ENCODE results near the gene GMPR.

The GMPR gene

DNA sequence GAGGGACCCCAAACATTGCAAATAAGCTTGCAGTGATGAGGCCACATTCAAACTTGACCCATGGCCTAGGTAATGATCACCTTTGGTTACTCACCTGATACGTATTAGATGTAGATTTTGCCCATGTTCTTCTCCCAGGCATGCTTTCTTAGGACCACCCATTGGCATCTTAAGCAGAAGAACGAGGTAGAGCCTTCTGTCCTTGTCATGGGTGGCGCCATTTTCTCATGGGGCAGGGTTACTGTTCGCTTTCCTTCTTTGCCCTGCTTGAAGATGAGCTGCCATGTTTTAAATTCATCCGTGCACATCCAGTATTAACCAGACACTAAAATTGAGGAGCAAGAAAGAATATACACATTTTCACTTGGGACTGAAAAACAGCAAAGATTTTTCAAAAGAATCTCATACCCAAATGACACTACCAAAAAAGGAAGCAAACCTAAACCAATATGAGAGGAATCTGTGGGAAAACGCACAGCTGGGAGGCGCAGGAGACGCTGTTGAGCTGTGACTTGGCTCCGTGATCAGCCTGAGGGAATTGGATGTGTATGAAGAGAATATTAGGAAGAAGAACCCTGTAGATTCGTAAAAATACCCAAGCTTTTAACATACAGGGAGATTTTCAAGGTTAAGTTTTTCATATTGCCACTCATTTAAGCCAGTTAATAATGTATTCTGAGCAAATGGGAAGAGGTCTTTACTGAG lies 36.6 kb downstream of the GMPR start:
- DNase-seq, result no peak

GRCh38 chr6:16277101-16277981 lies 39.0 kb downstream of the GMPR start:
- no peak for DNase-seq

DNA sequence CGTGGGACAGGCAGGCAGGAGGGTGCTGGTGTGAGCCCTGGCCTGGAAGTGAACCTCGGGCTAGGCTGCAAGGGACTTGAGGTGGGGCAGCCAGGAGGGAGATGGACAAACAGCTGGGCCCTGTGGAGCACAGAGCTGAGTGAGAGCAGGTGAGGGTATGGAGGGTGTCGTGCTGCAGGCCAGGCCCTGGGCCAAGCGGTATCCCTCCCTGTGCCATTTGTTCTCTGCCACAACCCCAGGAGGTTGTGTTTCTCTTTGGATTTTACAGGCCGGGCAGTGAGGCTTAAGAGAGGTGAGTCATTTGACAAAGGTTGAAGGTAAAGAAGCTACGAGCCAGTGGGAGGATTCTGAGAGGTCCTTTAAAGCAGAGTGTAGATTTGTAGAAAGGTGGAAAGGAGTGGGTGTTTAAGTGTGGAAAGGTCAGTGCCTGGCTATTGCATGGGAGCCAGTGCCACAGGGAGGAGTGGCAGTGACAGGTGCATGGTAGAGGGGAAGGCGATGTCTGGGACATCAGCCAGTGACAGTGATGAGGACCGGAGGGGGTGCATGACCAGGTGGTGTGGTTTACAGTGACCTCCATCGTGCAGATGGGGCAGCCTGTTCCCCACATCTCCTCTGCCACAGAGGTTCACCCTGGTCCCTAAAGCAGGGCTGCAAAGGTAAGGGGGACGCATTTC lies 39.8 kb downstream of the GMPR start:
- DNase-seq, result no peak

- no peak for DNase-seq
Measured at GRCh38 chr6:16278750-16279149, 40.4 kb downstream of the GMPR start.

GRCh38 chr6:16279243-16279642 lies 40.9 kb downstream of the GMPR start:
- DNase-seq, result no peak

- no peak for DNase-seq
Measured at GRCh38 chr6:16282370-16282769, 44.0 kb downstream of the GMPR start.

GRCh38 chr6:16284472-16284871 lies 46.1 kb downstream of the GMPR start:
- no peak for DNase-seq

DNA sequence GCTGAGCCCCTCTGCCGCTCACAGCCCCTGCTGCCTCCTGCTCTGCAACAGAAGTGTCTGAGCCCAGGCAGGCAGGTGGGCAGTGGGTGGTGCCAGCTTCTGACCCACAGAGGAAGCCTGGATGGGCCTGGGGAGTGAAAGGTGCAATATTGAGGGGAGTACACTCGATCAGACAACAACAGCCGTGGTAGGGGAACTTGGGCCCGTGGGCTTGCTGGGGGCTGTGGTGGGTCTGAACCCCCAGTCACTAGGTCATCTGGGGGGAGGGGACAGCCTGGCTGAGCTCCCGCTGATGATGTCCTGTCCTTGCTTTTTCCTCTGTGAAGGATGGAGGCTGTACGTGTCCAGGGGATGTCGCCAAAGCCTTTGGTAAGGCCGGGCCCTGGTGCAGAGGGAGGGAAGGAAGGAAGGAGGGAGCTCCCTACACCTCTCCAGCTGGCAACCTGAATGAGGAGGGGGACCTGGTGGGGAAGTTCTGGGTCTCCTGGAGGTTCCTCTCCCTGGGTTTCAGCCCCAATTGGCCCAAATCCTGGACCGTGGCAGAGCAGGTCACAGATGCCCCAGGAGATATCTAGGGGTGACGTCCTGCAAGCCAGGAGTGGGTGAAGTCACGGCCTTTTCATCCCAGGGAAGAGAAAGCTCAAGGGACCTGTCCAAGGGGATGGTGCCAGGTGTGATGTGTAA lies 47.2 kb downstream of the GMPR start:
- no peak for DNase-seq

DNA sequence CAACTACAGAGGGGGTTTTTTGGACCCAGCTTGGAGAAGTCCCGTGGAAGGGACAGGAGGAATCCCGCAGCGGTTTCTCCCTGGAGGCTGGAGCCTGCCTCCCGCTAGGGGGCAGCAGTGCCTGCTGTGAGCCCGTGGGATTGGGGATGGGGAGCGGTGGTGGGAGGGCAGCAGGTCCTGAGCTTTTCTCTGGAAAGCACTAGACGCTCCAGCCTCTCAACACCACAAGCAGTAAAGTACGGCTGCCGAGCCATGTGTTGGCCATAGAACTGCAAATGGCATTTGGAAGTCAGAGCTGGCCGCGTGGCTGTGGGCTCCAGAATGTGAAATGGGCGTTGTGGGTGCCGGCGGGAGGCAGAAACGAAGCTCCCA lies 47.8 kb downstream of the GMPR start:
- peak in 1 of 2 experiments; percentile 5 for DNase-seq

- no peak for DNase-seq
Measured at GRCh38 chr6:16288163-16288562, 49.8 kb downstream of the GMPR start.

GRCh38 chr6:16291739-16292138 lies 53.4 kb downstream of the GMPR start:
- no peak for DNase-seq

DNA sequence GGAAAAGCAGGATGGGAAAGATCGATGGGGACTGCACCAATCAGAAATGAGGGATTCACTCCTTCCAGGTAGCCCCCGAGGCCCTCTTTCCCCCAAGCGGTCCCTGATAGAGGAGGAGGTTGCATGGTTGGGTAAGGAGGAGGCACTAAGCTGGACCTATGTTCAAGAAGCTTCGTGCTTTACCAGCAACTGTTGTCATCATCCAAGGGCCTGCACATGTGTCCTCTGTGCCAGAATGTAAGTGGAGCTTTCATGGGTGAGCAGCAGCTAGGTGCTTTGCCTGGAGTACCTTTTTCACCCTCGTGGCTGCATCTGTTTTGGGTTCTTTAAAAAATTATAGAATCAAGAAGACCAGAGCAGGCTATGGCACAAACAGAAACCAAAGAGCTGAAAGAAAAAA lies 54.0 kb downstream of the GMPR start:
- DNase-seq, result peak in 1 of 2 experiments; percentile 47

DNA sequence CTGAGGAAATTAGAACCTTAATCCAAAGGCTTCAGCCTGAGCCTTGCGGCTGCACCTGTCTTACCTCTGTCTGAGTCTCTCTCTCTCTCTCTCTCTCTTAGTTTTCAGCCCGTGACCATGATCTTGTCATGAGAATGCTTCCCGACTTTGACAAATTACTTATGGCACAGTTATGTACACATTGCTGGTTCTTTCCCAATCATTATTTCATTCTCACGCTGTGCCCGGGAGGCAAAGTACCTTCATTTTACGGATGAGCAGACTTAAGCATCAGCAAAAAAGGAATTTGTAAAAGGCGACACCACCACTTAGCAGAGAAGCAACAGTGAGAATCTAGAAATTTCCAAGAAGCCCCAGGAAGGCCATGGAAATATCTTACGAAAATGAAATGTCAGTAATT lies 54.6 kb downstream of the GMPR start:
- peak; percentile 74 to 80 for DNase-seq

- DNase-seq, result no peak
Measured at GRCh38 chr6:16294371-16294770, 56.0 kb downstream of the GMPR start.

DNA sequence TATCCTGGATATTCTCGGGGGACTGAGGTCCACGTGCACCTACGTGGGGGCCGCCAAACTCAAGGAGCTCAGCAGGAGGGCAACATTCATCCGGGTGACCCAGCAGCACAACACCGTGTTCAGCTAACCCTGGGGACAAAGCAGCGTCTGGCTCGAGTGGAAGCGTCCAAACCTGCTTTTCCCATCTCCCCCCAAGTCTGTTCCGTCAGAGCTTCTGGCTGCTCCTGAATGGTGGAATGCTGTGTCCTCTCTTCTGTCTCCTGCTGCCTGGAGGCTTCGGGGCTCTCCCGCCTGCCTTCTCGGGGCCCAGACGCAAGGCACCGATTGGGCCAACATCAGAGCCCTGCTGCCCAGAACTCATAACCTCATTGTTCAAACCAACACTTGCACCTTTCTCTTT lies 56.7 kb downstream of the GMPR start:
- no peak for DNase-seq

GRCh38 chr6:16295471-16295870 lies 57.1 kb downstream of the GMPR start:
- no peak for DNase-seq

DNA sequence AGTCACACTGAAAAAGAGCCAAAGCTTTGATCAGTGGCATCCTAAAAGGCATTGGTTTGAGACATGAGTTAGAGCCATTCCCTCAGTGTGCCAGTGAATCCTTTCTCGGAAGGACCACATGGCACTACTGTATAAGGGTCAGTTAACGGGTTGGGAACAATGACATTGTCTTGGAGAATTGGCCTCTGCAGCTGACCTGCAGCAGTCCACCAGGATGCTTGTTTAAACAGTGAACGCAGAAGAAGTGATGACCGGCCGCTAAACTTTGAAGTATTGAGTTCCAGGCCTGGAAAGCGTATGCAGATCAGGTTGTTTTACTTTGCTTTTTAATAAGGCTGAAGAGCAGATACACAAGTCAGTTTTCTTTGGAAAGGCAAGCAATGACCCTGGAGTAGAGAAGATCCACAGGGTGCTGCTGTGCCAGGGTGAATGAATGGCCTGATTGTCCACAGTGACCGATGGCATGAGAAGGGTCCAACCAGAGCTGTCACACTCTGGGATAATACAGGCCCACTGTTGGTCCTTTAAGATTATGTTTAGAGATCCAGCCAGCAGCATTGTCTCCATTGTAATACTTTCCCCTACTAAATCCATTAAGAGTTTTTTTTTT lies 57.8 kb downstream of the GMPR start:
- no peak for DNase-seq

GRCh38 chr6:16299861-16300260 lies 61.5 kb downstream of the GMPR start:
- no peak for DNase-seq

DNA sequence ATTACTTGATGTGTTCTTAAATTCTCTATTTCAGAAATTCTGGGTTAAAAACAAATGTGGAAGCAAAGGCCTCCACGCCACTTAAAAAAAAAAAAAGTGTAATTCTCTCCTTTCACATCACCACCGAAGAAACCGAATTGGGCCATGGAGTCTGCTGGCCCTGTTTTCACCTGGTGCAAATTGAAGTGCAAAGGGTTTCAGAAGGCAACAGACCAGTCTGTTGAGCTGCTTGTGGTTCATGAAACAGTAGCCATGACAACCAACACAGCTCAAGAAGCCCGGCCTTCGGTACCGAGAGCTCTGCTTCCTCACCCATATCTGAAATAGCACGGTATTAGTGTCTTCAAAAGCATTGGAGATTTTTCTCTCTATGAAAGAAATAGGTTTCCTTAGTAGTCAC lies 63.1 kb downstream of the GMPR start:
- DNase-seq, result no peak

- no peak for DNase-seq
Measured at GRCh38 chr6:16302721-16303552, 64.5 kb downstream of the GMPR start.

GRCh38 chr6:16305246-16305725 lies 66.9 kb downstream of the GMPR start:
- no peak for DNase-seq

GRCh38 chr6:16305788-16306187 lies 67.4 kb downstream of the GMPR start:
- DNase-seq, result no peak

Measured in NCI-H187 (cell line).